ENCODE measurements around the gene ZNF710.
"Not testable (repeated sequence)": the region's sequence is repeated elsewhere in the genome, so short reads cannot be mapped to it uniquely, and the experiment has no call there.

Gene ZNF710

GRCh38 chr15:90001062-90001682 lies at the start of gene ZNF710:
Gene ZNF710 (plus strand): TSS chr15:90001324. CDS start chr15:90067138, 65,814 bp downstream.
- no peak for DNase-seq (ENCODE audit: low read depth in 1 of 2, low spot score in 1 of 2)

GRCh38 chr15:89954541-89954940 lies 46.6 kb upstream of the ZNF710 start:
- no peak for DNase-seq (ENCODE audit: low read depth in 1 of 2, low spot score in 1 of 2)

GRCh38 chr15:89955449-89955998 lies 45.6 kb upstream of the ZNF710 start:
- DNase-seq (ENCODE audit: low read depth in 1 of 2, low spot score in 1 of 2): not testable (repeated sequence)

- DNase-seq (ENCODE audit: low read depth in 1 of 2, low spot score in 1 of 2): no peak
These were observed 42.9 kb upstream of the ZNF710 start for GRCh38 chr15:89958107-89958805.

GRCh38 chr15:89963301-89964231 lies 37.6 kb upstream of the ZNF710 start:
- DNase-seq (ENCODE audit: low read depth in 1 of 2, low spot score in 1 of 2): no peak

GRCh38 chr15:89964232-89964954 lies 36.7 kb upstream of the ZNF710 start:
- no peak for DNase-seq (ENCODE audit: low read depth in 1 of 2, low spot score in 1 of 2)

- DNase-seq (ENCODE audit: low read depth in 1 of 2, low spot score in 1 of 2): no peak
These were observed 33.2 kb upstream of the ZNF710 start for GRCh38 chr15:89967881-89968280.

GRCh38 chr15:89971592-89971997 lies 29.5 kb upstream of the ZNF710 start:
- DNase-seq (ENCODE audit: low read depth in 1 of 2, low spot score in 1 of 2): peak in 1 of 2 donors; percentile 17

GRCh38 chr15:89972085-89972484 lies 29.0 kb upstream of the ZNF710 start:
- DNase-seq (ENCODE audit: low read depth in 1 of 2, low spot score in 1 of 2): no peak

- DNase-seq (ENCODE audit: low read depth in 1 of 2, low spot score in 1 of 2): no peak
These were observed 25.5 kb upstream of the ZNF710 start for GRCh38 chr15:89975482-89976245.

GRCh38 chr15:89976246-89976600 lies 24.9 kb upstream of the ZNF710 start:
- DNase-seq (ENCODE audit: low read depth in 1 of 2, low spot score in 1 of 2): no peak

GRCh38 chr15:89977836-89978235 lies 23.3 kb upstream of the ZNF710 start:
- not testable (repeated sequence) for DNase-seq (ENCODE audit: low read depth in 1 of 2, low spot score in 1 of 2)

- DNase-seq (ENCODE audit: low read depth in 1 of 2, low spot score in 1 of 2): no peak
These were observed 22.2 kb upstream of the ZNF710 start for GRCh38 chr15:89978914-89979313.

- DNase-seq (ENCODE audit: low read depth in 1 of 2, low spot score in 1 of 2): no peak
These were observed 20.2 kb upstream of the ZNF710 start for GRCh38 chr15:89980896-89981295.

GRCh38 chr15:89982315-89983055 lies 18.6 kb upstream of the ZNF710 start:
- DNase-seq (ENCODE audit: low read depth in 1 of 2, low spot score in 1 of 2): no peak

- no peak for DNase-seq (ENCODE audit: low read depth in 1 of 2, low spot score in 1 of 2)
These were observed 17.1 kb upstream of the ZNF710 start for GRCh38 chr15:89984001-89984400.

GRCh38 chr15:89984421-89985010 lies 16.6 kb upstream of the ZNF710 start:
- no peak for DNase-seq (ENCODE audit: low read depth in 1 of 2, low spot score in 1 of 2)

GRCh38 chr15:89985111-89985510 lies 16.0 kb upstream of the ZNF710 start:
- DNase-seq (ENCODE audit: low read depth in 1 of 2, low spot score in 1 of 2): no peak

GRCh38 chr15:89991312-89991711 lies 9.8 kb upstream of the ZNF710 start:
- DNase-seq (ENCODE audit: low read depth in 1 of 2, low spot score in 1 of 2): no peak
